GM12864 (cell line): ENCODE measurements around the gene TSSK2.

Source experiments
- DNase-seq: peaks from one replicate; pipeline ENCODE4 v3.0.0-alpha.2; 2011; ENCODE audit warnings: low read depth
- H3K4me3 ChIP-seq: 2 replicates; pipeline ENCODE4 v1.5.1; 2011; ENCODE audit warnings: mild to moderate bottlenecking, low read depth, low read length, control low read depth
- TF ChIP-seq, protein P1 (sequence below): IDR thresholded peaks from 2 replicates; pipeline ENCODE4 v1.5.1; 2011; ENCODE audit warnings: low read depth, mild to moderate bottlenecking, moderate library complexity, low read length, control low read depth, inconsistent platforms; ENCODE audit errors: missing control alignments

The TSSK2 gene

DNA sequence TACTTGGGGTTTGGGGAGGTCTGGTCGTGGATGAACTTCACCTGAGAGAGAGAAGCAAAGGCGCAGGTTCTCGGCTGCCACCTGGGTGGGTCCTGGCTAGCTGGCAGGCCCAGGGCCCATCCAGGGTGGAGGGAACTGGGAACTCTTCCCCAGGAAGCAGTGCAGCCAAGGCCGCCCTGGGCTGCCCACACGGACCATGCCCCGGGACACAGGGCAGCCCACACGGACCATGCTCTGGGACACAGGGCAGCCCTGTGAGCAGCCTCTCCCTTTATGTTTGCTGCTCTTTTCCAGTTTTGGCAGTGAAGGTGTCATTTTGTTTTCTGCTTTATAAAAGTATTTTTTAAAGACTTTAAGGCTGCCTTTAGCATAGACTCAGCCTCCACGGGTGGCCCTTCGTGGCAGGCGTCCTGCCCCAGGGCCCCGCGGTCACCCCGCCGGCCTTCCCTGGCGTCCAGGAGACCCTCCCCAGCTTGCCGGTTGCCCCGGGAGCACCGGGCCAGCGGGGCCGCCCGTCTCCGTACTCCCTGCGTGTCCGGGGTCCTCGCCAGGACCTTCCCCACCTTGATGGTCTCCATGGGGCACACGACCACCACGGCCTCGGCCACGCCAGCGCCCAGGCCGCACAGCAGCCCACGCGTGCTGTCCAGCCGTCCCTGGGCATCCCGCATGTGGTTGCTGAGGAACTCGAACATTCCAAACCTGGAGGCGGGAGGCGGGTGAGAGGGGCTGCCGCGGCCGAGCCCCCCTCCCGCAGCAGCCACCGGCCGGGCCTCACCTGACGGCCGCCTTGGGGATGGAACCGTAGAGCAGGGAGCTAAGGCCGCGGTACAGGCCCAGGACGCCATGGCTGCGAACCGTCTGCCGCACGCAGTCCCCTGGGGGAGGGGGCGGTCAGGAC, 46.3 kb downstream of the TSSK2 start:
- H3K4me3 ChIP-seq = peak overlapping the region; percentile 77
- TF ChIP-seq, protein P1, sequence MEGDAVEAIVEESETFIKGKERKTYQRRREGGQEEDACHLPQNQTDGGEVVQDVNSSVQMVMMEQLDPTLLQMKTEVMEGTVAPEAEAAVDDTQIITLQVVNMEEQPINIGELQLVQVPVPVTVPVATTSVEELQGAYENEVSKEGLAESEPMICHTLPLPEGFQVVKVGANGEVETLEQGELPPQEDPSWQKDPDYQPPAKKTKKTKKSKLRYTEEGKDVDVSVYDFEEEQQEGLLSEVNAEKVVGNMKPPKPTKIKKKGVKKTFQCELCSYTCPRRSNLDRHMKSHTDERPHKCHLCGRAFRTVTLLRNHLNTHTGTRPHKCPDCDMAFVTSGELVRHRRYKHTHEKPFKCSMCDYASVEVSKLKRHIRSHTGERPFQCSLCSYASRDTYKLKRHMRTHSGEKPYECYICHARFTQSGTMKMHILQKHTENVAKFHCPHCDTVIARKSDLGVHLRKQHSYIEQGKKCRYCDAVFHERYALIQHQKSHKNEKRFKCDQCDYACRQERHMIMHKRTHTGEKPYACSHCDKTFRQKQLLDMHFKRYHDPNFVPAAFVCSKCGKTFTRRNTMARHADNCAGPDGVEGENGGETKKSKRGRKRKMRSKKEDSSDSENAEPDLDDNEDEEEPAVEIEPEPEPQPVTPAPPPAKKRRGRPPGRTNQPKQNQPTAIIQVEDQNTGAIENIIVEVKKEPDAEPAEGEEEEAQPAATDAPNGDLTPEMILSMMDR = no peak
- no peak for DNase-seq

GRCh38 chr22:19178065-19178656, 47.1 kb downstream of the TSSK2 start:
- peak overlapping the region; percentile 77 for H3K4me3 ChIP-seq
- TF ChIP-seq, protein P1 = no peak
- no peak for DNase-seq

DNA sequence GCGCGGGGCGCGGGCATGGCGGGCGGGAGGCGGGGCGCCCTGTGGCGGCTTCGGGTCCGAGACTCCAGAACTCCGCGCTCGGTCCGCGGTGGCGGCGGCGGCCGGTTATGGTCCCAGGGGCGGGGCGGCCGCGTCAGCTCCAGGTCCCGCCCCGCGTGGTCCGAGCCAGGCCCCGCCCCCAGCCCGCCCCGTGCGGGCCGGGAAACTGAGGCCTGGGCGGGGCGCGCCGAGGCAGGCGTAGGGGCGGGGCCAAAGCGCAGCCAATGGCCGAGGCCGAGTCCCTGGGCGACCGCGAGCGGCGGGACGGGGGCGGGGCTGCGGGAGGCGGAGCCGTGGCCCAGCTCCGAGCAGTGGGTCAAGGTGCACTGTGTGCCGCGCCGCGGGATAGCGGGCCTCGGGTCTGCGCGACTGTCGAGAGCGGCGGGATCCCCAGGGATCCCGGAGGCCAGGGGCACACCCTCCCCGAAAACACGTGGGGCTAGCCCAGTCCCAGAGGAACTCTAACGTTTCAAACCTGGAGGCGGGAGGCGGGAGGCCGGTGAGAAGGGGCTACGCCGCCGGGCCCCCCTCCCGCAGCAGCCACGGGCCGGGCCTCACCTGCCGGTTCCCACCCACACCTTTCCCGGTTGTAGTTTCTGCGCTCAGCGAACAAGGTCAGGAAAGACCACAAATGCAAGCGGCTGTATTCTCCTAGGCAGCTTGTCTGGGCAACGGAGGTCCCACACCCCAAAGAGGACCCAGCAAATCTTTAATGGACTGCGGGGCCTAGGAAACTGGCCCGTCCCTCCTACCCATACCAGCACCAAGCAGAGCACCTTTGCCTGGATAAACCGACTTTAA, 47.8 kb downstream of the TSSK2 start, which contains the start of gene SLC25A1:
Gene SLC25A1, minus strand, starts transcription at position 80 of the 840 bp plus-strand sequence. Its CDS starts 63 bp downstream, at position 17.
- peak; percentile 44 for DNase-seq
- TF ChIP-seq, protein P1 = no peak
- peak within 1 kb of the TSS; percentile 77 for H3K4me3 ChIP-seq

DNA sequence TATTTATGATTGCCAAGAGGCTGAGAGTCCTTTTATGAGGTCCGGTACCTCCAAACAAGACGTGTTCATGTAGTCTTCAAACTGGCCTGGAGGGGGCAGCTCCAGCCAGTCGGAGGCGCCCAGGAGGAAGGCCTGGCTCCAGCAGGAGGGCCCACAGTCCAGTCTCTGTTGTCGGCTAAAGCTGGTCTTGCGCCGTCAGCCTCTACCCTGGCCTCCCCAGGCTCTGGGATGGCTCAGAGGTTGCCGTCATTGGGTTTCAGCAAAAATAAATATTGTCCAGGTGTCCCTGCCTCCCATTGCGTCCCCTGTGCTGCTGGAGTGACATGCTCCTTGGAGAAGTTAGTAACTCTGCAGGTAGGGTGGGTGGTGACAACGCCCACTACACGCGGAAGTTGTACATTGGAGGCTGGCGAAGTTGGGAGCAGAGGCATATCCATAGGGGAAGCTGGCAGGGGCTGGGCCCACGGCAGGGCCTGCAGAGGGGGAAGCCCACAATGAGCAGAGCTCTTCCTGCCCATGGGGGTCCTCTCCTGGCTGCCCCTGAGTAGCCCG, 48.5 kb downstream of the TSSK2 start:
- TF ChIP-seq, protein P1 = peak; percentile 77
- peak overlapping the region; percentile 77 for H3K4me3 ChIP-seq
- DNase-seq = peak; percentile 57

GRCh38 chr22:19180234-19180633, 49.1 kb downstream of the TSSK2 start:
- TF ChIP-seq, protein P1 = no peak
- H3K4me3 ChIP-seq = no peak overlapping the region
- DNase-seq = no peak

DNA sequence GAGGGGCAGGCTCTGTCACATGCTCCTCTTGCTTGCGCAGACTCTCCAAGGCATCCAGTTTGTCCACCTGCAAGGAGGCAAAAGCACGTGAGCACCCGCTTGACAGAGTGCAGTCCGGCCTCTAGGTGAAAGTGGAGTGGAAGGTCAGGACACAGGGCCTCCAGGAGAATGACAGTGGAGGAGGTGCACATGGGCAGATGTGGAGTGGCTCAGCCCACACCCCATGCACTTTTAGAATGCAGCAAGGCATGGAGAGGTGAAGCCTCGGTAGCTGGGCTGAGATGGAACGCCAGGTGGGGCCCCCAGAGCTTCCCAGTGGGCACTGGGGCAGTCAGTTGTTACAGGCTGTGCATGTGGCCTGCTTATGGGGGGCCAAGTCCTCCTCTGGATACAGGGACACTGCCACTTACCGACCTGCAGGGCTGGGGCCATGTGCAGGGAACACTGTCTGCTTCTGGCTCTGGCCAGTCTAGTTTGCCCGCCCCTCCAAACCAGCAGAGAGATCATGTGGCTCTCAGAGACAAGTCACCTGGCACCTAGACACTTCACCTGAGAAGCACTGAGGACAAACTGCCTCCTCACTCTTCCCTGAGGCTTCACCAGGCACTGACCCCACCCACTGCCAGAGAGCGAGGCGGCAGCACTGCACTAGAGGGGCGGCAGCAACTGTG, 49.8 kb downstream of the TSSK2 start:
- TF ChIP-seq, protein P1 = no peak
- no peak for DNase-seq
- no peak overlapping the region for H3K4me3 ChIP-seq
